HG03060 (cell line): ENCODE results near the gene ZIC2.

ENCODE experiments used
- ATAC-seq: cut with Tn5 transposase; IDR thresholded peaks from one replicate; pipeline ENCODE4 v1.9.1; 2021; ENCODE audit warnings: low read depth, moderate number of reproducible peaks; ENCODE audit not compliant: unreplicated experiment

The ZIC2 gene

DNA sequence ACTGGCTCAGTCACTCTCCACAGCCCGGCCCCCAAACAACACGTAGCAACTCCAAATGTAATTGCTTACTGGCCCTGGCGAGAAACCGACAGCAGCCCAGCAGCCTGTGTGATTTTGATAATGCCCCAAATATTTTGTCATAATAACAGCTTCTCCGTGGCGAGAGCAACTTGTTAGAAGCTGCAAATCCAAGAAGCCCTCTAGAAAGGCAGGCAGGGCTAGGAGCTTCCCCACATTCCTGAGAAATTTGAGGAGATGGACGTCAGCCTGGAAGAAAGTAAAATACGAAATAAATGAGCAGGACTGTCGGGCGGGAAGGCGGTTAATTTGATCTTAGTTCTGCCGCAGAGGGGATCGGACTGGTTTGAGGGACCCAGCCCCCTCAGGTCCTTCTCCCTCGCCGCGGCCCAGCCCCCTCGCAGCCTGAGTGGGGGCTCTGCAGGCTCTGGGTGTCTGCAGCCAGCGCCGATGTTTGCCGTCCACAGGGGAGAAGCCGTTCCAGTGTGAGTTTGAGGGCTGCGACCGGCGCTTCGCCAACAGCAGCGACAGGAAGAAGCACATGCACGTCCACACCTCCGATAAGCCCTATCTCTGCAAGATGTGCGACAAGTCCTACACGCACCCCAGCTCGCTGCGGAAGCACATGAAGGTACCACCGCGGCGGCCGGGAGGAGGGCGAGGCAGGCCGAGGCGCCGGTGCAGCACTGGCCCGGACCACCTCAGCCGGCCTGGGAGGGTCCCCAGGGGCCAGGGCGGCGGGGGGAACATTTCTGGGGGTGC is 3.1 kb downstream of the ZIC2 start:
- no peak for ATAC-seq

DNA sequence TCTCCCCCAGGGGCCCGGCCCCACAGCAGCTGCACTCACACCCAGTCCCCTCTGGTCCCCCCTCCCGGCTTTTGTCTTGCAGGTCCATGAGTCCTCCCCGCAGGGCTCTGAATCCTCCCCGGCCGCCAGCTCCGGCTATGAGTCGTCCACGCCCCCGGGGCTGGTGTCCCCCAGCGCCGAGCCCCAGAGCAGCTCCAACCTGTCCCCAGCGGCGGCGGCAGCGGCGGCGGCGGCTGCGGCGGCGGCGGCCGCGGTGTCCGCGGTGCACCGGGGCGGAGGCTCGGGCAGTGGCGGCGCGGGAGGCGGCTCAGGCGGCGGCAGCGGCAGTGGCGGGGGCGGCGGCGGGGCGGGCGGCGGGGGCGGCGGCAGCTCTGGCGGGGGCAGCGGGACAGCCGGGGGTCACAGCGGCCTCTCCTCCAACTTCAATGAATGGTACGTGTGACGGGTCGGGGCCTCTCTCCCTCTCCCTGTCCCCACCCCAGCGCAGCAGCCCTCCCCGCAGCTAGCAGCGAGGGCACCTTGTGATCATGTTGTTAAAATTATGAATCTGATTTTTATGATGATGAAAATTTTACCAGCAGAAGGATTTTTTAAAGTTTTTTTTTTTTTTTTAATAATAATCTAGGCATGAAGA is 3.8 kb downstream of the ZIC2 start:
- no peak for ATAC-seq

DNA sequence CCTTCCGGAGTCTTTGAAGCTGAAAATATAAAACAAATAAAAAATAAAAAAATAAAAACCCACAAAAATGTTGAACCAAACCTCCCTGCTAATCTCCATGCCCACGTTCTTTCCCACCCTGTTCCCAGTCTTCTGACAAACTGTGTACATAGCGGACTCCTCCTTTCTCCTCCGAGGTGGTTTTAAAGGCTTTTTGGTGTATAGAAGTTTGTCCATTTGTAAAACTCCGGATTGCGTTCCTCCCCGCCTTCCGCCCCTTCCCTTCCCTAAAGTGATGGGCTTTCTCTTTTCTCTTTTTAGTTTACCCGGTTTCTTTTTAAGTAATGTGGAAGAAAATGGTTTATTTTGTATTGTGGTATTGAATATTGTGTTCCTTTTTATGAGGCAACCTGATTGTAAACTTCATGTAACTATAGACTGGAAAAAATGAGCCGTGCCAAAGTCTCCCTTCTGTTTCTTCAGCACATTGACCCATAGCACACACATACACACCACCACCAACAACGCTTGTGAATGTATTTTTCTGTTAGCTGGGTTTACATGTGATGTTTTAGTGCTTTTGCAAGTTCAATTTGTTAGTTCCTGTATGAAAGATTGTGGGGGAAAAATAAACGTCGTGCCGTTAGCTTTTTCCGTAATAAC is 4.4 kb downstream of the ZIC2 start:
- no peak for ATAC-seq

DNA sequence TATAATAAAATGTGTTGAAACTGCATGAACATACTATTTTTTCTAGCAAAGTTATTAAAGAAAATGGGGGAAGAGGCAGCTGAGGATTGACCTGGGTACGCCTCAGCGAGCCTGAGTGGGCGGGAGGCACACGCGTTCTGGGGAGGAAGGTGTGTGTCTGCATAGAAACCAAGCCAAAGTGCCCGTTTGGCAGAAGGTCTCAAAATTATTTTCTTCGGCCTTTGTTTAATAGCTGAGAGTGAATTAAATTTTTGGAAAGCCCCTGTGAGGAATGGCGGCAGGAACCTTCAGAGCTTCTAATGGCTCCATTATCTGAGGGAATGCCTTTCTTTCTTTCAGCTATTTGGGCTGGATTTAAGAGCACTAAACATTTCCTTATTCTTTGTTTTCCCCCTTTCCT is 5.2 kb downstream of the ZIC2 start:
- ATAC-seq = no peak

DNA sequence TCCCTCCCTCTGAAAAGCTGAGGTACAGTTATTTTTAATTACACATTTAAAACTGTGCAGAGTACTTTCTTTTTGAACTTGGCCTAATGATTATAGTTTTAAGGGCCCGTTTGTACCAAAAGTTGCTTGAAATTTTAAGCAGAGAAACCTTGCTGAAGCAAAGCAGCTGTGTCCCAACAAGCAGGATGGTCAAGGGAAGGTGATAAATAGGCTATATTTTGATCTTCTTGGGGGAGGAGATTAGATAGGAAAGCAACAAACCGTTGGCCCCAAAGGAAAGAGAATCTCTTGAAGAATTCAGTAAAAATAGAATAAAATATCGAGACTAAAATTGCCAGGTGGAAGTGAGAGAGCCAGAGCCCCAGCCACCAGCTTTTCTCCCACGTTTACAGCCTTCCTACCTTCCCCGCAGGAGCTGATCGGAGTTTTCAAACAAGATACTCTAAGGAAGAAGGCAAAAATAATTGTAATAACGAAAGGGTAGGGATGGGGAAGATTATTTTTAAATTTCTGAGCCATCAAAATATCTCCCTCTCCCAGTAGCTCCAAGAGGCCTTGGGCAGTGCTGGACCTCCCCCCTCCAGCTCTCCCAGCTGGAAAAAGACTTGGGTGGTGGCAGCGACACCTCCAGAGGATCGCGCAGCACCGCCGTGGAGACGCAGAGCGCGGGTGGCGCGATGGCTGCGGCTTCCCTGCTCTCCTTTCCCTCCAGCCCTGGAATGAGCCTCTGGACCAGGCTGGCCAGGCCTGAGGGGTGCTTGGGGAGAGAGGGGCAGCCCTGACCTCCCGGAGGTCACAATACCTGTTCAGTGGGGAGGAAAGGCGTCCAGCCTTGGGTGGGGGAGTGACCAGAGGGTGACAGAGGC is 5.8 kb downstream of the ZIC2 start:
- ATAC-seq = no peak

DNA sequence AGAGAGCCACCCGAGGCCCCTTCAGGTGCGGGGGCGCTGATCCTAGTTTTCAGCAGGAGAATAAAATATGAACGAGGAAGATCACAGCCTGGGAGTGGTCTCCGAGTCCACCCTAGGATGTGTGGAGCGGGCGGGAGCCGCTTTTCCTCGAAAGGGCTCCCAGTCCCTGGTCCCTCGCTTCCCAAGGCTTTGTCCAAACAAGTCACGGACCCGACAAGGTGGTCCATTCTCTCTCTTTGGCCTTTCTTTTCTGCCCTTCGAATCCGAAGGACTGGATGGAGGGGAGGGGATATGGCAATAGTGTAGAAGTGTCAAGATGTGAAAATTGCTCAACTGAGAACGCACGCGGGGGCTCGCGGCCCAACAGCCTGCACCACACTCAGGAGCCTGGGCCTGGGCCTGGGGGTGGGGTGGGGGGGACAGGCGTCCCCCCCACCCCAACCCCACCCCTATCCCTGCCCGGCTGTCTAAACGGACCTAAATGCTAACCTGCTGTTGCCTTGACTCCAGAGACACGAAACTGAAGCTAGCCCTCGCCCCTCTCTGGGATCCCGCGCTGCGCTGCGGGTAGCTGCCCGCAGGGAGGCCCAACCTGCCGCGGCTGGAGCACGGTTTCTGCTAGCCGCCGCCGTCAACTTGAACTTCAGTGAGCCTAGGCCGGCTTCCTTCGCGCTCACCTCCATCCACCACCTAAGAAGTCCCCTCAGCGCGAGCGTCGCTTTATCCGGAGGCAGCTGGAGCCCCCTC is 7.1 kb downstream of the ZIC2 start:
- ATAC-seq = no peak

DNA sequence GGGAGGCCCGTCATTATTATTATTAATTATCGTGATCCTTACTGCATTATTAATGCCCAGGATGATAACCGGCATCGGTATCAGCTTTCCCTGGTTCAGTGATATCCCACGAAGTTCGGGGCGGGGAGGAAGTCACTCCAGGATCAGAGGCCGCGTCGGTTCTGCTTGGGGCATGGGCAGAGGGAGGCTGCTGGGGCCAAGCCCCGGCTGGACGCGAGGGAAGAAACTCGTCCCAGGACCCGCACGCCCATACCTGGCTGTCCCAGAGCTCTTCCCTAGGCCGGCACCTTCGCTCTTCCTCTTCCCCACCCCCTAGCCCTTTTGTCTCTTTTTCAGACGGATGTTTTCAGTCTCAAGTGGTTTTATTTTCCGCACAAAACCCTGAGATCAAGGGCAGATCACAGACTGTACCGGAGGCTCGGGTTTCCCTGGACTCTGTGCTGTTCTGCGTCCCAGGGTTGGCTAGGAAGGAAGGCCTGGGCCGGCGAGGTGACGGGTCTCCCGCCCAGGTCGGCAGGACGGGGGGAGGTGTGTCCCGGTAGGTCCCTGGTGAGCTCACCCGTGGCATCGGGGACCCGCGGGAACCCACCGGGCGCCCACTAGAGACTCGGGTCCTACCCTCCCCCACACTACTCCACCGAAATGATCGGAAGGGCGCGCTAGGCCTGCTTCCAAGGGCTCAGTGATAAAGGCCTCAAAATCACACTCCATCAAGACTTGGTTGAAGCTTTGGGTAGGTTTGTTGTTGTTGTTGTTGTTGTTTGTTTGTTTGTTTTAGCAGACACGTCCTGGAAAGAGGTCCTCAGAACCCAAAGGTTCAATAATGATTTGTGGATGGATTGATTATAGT is 7.9 kb downstream of the ZIC2 start:
- ATAC-seq = no peak

DNA sequence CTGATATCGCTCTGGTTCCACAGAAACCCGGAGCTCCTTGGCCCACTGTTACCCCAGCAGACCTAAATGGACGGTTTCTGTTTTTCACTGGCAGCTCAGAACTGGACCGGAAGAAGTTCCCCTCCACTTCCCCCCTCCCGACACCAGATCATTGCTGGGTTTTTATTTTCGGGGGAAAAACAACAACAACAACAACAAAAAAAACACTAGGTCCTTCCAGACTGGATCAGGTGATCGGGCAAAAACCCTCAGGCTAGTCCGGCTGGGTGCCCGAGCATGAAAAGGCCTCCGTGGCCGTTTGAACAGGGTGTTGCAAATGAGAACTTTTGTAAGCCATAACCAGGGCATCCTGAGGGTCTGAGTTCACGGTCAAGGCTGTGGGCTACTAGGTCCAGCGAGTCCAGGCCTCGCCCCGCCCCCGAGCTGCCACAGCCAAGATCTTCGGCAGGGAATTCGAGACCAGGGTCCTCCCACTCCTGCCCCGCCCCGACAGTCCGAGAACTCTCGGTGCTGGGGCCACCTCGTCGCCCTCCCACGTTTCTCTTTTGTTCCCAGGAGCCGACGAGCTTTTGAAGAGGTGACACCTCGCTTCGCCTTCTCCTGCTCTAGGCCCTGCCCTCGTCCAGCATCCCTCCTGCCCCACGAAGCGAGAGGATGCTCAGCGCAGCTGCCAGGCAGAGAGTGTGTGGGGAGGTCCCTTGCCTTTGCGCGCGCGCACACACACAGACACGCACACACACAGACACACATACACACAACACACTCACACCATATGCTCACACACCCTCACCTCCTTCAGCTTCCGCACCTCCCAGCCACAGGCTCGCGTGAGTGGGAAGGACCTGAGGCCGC is 8.8 kb downstream of the ZIC2 start:
- no peak for ATAC-seq

DNA sequence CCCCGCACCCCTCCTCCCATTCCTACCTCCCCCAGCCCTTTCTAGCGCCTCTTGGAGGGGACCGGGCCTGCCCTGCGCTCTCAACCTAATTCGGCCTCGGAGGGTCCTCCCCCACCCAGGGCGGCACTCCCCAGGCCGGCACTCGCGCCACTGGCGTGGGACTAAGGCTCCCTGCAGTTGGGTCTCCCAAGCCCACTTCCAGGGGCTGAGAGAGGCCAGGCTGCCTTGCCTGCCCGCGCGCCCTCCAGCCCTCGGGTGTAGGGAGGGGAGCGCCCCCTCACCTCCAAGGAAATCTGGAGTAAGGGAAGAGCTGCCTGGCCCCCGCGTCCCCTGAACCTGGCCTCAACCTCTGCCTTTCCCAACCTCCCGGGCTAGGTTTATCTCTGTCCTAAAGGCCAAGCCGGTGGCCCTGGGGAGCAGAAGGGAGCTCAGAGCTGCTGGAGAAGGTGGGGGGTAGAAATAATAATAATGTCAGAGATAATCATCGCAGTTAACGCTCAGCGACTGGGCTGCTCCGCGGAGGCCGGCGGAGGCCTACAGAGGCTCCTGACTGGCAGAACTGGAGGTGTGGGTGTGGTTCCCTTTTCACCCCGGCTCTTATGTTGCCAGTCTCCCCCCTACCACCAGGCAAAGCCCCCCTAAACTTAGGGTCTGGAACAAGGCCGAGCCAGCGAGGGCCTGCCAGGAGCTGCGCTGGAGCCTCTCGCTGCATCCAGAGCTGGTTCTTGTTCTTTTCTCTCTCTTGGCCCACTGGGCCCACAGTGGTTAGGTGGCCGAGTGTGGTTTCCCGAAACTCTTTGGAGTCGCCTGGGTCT is 9.6 kb downstream of the ZIC2 start:
- ATAC-seq = no peak

DNA sequence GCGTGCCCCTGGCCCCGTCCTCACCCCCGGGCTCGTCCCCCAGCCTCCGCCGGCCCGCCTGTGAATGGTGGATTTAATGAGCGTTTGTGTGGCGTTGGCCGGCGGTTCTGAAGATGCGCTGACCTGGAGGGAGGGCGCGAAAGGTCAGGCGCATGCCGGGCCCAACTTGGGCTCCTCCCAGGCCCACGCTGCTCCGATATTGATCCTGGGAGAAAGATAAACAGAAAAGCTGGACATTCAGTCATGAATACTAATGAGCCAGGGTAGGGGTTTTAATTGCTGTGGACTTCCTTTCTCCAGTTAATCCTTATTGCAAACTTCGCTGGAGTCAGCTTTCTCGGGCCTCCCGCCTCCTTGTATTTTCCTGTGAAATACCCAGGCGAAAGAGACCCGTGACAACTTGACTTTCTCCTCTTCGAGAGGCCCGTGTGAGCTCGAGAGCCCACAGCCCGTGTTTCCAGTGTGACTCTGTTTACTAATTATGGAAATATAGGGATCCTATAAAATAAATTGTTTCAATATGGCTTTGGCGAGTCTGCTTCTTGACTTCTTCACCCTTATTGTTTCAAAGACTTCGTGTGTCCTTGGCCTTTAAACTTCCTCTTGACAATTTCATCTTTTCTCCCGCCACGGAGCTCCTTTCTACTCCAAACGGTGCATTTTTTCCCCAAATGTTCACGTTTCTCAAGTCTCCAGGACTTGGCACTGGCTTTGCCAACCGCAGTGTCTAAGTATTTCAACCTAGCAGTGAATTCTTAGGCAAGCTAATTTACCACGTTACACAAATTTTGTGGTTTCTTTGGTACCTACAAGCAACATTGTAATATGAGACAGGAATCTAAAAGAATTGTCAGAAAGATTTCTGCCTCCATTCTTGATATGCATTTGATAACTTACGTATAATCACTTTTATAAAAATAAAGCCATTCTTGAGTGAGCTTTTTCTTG is 10.5 kb downstream of the ZIC2 start:
- ATAC-seq = no peak

DNA sequence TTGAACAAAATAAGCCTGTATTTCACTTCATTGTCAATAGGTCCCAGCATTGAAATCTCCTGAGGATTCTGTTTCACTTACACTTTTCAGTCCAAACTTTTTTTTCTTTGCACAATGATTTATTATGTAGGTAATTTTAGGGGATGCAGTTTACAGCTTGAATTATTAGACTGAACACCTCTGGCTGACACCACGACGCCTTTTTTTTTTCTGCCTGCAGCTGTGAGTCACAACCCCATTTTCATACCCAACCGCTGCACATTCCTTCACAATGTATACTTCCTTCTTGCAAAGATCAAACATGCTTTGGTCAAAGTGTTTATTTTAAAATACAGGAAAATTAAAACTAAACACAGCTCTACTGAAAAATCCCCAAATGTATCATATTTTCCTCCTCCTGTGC is 11.4 kb downstream of the ZIC2 start:
- no peak for ATAC-seq

DNA sequence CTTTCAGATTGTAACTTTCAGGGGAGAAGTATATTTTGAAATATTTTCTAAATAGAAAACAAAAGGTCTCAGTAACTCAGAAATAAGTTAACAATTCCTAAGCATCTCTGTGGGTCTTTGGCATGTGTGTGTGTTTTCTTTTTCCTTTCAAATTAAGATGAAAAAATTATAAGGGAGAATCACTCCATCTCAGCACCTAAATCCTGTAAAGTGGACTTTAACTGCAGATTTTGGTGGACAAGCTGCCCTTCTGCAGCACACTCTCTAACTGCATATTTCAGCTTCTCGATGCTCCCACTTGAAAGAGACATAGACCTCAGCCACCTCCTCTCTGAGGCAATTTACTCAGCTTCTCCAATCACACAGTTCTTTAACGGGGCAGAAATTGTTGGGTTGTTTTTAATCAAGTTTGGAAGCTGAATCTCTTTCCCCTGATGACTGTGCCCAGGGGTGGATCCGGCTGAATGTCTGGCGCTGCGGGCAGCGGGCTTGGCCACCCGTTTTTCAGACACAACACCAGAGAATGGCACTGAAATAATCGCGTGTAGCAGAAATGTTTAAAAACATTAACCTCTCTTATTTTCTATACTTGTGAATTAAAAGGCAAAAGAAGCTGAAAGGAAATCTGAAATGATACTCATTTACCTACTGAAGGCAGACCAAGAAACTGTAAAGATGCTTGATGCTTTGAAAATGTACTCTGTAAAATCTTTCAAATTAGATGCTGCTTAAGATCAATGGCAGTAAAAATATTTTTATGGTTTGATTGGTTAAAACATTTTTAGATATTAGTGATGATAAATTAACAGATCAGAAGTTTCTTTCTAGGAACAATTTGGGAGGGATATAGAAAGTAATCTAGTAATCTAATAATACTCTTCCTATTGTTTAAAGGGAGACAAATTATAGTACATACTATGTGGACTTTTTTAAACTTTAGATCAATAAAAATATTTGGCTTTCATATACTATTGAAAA is 12.4 kb downstream of the ZIC2 start:
- ATAC-seq = no peak

DNA sequence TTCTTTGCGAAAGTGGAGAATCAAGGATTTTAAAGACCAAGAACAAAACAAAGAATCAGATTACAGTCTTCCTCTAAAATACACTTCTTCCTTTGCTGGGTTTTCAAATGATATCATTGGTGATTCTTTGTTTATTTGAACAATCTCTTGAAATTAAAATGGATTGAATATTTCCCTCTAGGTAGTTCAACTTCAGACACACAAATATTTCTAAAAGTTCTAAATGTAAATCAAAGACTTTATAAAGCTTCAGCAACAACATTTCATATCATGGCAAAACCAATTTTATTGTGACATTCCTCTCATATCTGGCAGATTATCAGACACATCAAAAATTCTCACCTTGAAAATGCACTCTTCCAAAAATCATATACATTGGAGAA is 13.0 kb downstream of the ZIC2 start:
- no peak for ATAC-seq

DNA sequence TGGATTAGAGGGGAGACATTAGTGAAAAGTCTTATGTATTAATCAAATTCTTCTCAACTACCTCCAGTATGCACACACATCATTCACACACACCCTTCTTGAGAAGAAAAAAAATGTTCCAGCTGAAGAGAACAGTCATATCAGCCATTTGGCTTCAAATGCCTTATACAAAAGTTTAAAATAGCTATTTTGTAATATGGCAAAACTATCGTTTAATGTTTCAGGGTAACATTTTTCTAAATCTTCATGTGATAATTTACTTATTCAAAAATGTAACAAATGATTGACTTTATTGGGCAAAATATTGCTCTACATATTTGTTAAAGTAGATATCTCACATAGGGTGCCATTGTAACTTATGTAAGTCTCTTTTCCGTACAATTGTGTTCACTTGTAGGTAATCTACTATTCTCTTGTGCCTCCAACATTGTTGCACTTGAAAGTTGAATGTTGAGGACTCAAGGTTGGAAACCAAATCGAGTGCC is 13.6 kb downstream of the ZIC2 start:
- ATAC-seq = no peak
